Glomerular endothelial cell (primary cell): Measurements from ENCODE around the gene C8G. TPM values are rescaled to one million over a fixed set of nuclear protein-coding genes. Genes with fewer than 3 reads are reported as not detected.

ENCODE experiments used
- total RNA-seq: library from RNA; depleted of rRNA; stranded (reverse); fragments of >200 nt; gene quantifications from 2 replicates; pipeline ENCODE4 v1.2.3, GENCODE V29; 2015

The C8G gene
- total RNA-seq, 1 donor from 2014 or later, result not detected

Other genes with a start within 250 kb of the C8G start
- 153 and 247 TPM in 2 replicates for gene DIPK1B, start 232.7 kb upstream of the C8G start, total RNA-seq
- not detected in 2 replicates for gene LCN10, start 202.3 kb upstream of the C8G start, total RNA-seq
- not detected in 2 replicates for gene LCN6, start 196.7 kb upstream of the C8G start, total RNA-seq
- gene LCN8, start 187.0 kb upstream of the C8G start, total RNA-seq, result not detected in 2 replicates
- gene LCN15, start 180.7 kb upstream of the C8G start, total RNA-seq, result 0.29 TPM in 1 of 2 replicates, not detected in the other
- 69.7 and 113 TPM in 2 replicates for gene TMEM141, start 153.9 kb upstream of the C8G start, total RNA-seq
- 0.41 and 0.48 TPM in 2 replicates for gene CCDC183, start 148.9 kb upstream of the C8G start, total RNA-seq
- gene RABL6, start 137.3 kb upstream of the C8G start, total RNA-seq, result 90.2 and 99.9 TPM in 2 replicates
- 0.48 and 1.6 TPM in 2 replicates for gene AJM1, start 102.8 kb upstream of the C8G start, total RNA-seq
- 153 and 179 TPM in 2 replicates for gene PHPT1, start 95.8 kb upstream of the C8G start, total RNA-seq
- 1.4 and 3.4 TPM in 2 replicates for gene MAMDC4, start 92.9 kb upstream of the C8G start, total RNA-seq
- 496 and 520 TPM in 2 replicates for gene EDF1, start 78.9 kb upstream of the C8G start, total RNA-seq
- 12.2 and 21.9 TPM in 2 replicates for gene TRAF2, start 58.7 kb upstream of the C8G start, total RNA-seq
- gene FBXW5, start 505 bp upstream of the C8G start, total RNA-seq, result 187 and 188 TPM in 2 replicates
- gene LCN12, start 7.0 kb downstream of the C8G start, total RNA-seq, result not detected in 2 replicates
- gene PTGDS, start 32.3 kb downstream of the C8G start, total RNA-seq, result not detected in 2 replicates
- gene LCNL1, start 37.8 kb downstream of the C8G start, total RNA-seq, result not detected in 2 replicates
- gene PAXX, start 47.2 kb downstream of the C8G start, total RNA-seq, result 28.0 and 47.2 TPM in 2 replicates
- gene CLIC3, start 51.3 kb downstream of the C8G start, total RNA-seq, result 0.29 and 2.3 TPM in 2 replicates
- 27.2 and 28.4 TPM in 2 replicates for gene ABCA2, start 83.0 kb downstream of the C8G start, total RNA-seq
- gene FUT7, start 86.8 kb downstream of the C8G start, total RNA-seq, result not detected in 2 replicates
- gene NPDC1, start 100.9 kb downstream of the C8G start, total RNA-seq, result 195 and 250 TPM in 2 replicates
- not detected in 2 replicates for gene ENTPD2, start 108.8 kb downstream of the C8G start, total RNA-seq
- 6.1 and 6.7 TPM in 2 replicates for gene SAPCD2, start 125.3 kb downstream of the C8G start, total RNA-seq
- 17.2 and 30.3 TPM in 2 replicates for gene UAP1L1, start 132.3 kb downstream of the C8G start, total RNA-seq
- gene MAN1B1, start 141.7 kb downstream of the C8G start, total RNA-seq, result 109 and 118 TPM in 2 replicates
- 154 and 167 TPM in 2 replicates for gene DPP7, start 169.5 kb downstream of the C8G start, total RNA-seq
- gene GRIN1, start 193.9 kb downstream of the C8G start, total RNA-seq, result not detected in 2 replicates
- gene LRRC26, start 224.8 kb downstream of the C8G start, total RNA-seq, result not detected in 2 replicates
- gene TMEM210, start 226.8 kb downstream of the C8G start, total RNA-seq, result not detected in 2 replicates
- 22.9 and 34.2 TPM in 2 replicates for gene ANAPC2, start 243.3 kb downstream of the C8G start, total RNA-seq
- gene SSNA1, start 243.4 kb downstream of the C8G start, total RNA-seq, result 91.8 and 109 TPM in 2 replicates